ENCODE data around the gene GRIK5. TPM values are rescaled to one million over a fixed set of nuclear protein-coding genes. Genes with fewer than 3 reads are reported as not detected.

Gene GRIK5
- total and polyA plus RNA-seq, 2 donors (not counting 3 experiments of a cell fraction or from before 2014, with no cell fraction given): 0.80 to 2.2 TPM

DNA sequence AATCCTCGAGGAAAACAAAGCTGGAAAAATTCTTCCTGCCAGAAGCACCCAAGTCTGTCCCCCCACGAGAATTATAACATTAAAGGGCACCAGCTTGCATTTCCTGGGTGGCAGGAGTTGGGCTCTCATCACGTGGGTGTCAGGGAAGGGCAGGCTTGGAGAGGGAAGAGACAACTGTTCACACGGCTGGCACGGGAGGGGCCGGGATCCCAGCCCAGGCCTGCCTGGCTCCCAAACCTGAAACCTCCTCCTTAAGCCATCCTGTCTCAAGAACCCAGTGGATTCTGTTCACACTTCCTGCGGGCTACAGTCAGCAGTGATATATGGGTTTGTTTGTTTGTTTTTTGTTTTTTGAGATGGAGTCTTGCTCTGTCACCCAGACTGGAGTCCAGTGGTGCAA lies 12.2 kb downstream of the GRIK5 start:
- Histone ChIP-seq H3K27me3 (ENCODE audit: control insufficient read depth in 2 of 2, insufficient read depth in 2 of 2, low read length in 2 of 2) (no peaks in the 10 kb centered on the region), H3K27ac (ENCODE audit: insufficient read depth, low read depth, low read length) (no peak overlapping the region), H3K9ac (replicated peaks; ENCODE audit: extremely low read depth, insufficient read depth, low read length) (no peak overlapping the region), H3K9me3 (replicated peaks; ENCODE audit: control insufficient read depth, insufficient read depth, low read length) (no peaks in the 10 kb centered on the region), H3K79me2 (ENCODE audit: control insufficient read depth, insufficient read depth, low read length) (no peaks in the 10 kb centered on the region), H4K20me1 (replicated peaks; ENCODE audit: control insufficient read depth, extremely low read depth, insufficient read depth, low read length) (no peaks in the 10 kb centered on the region), H3K36me3 (ENCODE audit: control insufficient read depth in 2 of 2, extremely low read depth in 1 of 2, insufficient read depth in 2 of 2, low read length in 2 of 2) (no peaks in the 10 kb centered on the region), H3K4me3 (replicated peaks in 1 of 3; ENCODE audit: insufficient read depth in 1 of 3, low read depth in 1 of 3, low read length in 3 of 3) (no peak overlapping the region), H3K4me2 (ENCODE audit: insufficient read depth, low read length) (no peak overlapping the region), H3K4me1 (ENCODE audit: control insufficient read depth, extremely low read depth, insufficient read depth, low read length) (no peaks in the 10 kb centered on the region), H3K9me1 (replicated peaks; ENCODE audit: control insufficient read depth, extremely low read depth, insufficient read depth, low read length) (no peaks in the 10 kb centered on the region), H2AFZ (ENCODE audit: low read depth, low read length) (no peak overlapping the region)
- TF ChIP-seq GATA2 (IDR thresholded peaks at IDR 0.05; ENCODE audit: insufficient read depth, insufficient read length, low read depth, low read length): no peak
- TF ChIP-seq JUN (IDR thresholded peaks at IDR 0.05; ENCODE audit: borderline replicate concordance, insufficient read depth, insufficient read length, low read depth): no peak
- TF ChIP-seq, protein P1, sequence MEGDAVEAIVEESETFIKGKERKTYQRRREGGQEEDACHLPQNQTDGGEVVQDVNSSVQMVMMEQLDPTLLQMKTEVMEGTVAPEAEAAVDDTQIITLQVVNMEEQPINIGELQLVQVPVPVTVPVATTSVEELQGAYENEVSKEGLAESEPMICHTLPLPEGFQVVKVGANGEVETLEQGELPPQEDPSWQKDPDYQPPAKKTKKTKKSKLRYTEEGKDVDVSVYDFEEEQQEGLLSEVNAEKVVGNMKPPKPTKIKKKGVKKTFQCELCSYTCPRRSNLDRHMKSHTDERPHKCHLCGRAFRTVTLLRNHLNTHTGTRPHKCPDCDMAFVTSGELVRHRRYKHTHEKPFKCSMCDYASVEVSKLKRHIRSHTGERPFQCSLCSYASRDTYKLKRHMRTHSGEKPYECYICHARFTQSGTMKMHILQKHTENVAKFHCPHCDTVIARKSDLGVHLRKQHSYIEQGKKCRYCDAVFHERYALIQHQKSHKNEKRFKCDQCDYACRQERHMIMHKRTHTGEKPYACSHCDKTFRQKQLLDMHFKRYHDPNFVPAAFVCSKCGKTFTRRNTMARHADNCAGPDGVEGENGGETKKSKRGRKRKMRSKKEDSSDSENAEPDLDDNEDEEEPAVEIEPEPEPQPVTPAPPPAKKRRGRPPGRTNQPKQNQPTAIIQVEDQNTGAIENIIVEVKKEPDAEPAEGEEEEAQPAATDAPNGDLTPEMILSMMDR (IDR thresholded peaks at IDR 0.05; ENCODE audit: extremely low read depth in 1 of 2, insufficient read depth in 1 of 2, low read depth in 1 of 2, low read length in 2 of 2): no peak
- TF ChIP-seq MYC (IDR thresholded peaks at IDR 0.05; ENCODE audit: low read depth, low read length): no peak
- no peak for TF ChIP-seq POLR2A (IDR thresholded peaks at IDR 0.05; ENCODE audit: low read depth, low read length)
- no peak for TF ChIP-seq FOS (IDR thresholded peaks at IDR 0.05; ENCODE audit: borderline replicate concordance, insufficient read depth, low read length)
- TF ChIP-seq EZH2 (IDR thresholded peaks at IDR 0.05; ENCODE audit: borderline replicate concordance, low read depth, low read length, severe bottlenecking): no peak
- no peak for TF ChIP-seq POLR2AphosphoS5 (IDR thresholded peaks at IDR 0.05; ENCODE audit: insufficient read depth, low read depth, low read length)
- TF ChIP-seq, protein P2, sequence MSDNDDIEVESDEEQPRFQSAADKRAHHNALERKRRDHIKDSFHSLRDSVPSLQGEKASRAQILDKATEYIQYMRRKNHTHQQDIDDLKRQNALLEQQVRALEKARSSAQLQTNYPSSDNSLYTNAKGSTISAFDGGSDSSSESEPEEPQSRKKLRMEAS (IDR thresholded peaks at IDR 0.05; ENCODE audit: insufficient read depth, insufficient read length): no peak
- ChIA-PET CTCF (interaction anchor here (0.7 kb wide), 1 partner anchor 29 kb away, joined by 3 read pairs; no protein-coding TSS in a partner anchor), POLR2A (no interaction called here)
- DNase-seq (ENCODE audit: low read depth, low spot score) (no peak), FAIRE-seq (no peak)
- dilution Hi-C loops (cut with MboI; ENCODE audit: extremely low pct_ligation_motif_present, low sequenced_read_pairs) (no loop called here), intact Hi-C loops (cut with micrococcal nuclease) (no loop called here)
- BruUV-seq (replicated peaks): no TSS peak

All from endothelial cell of umbilical vein (primary cell).